GM19452 (cell line): ENCODE measurements around the gene CSRP3.

Experiments
- ATAC-seq: cut with Tn5 transposase; IDR thresholded peaks from one replicate; pipeline ENCODE4 v1.9.1; 2021; ENCODE audit not compliant: unreplicated experiment

Gene CSRP3

DNA sequence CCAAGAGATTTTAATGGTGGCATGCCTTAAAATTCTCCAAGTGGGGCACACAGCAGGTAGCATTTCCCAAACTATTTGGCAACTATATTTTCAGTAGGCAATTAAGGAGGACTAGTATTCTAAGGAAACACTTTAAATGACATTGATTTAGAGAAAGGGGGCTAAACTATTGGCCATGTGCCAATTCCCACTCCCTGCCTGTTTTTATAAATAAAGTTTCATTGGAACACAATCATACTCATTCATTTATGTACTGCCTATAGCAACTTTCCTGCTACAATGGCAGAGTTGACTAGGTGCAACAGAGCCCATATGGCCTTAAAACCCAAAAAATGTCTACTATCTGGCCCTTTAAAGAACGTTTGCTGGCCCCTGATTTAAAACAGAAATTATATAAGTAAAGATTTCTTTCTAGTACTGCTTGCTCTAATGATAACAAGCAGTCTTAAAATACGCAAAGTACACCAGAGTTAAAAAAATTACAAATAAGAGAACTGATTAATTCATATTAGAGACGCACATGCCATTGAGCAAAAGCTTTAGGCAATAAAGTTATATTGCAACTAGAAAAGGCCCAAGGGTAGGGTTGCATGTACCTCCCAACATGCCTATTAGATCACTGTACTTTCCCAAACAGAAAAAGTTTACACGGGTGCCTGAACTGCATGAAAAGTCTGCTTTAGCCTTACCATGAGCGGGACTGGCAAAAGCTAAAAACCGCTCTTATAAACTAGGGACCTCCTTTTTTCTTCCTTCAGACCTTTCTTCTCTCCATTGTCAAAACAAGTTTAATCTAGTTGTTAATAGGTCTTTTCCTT, 24.8 kb upstream of the CSRP3 start:
- no peak for ATAC-seq

DNA sequence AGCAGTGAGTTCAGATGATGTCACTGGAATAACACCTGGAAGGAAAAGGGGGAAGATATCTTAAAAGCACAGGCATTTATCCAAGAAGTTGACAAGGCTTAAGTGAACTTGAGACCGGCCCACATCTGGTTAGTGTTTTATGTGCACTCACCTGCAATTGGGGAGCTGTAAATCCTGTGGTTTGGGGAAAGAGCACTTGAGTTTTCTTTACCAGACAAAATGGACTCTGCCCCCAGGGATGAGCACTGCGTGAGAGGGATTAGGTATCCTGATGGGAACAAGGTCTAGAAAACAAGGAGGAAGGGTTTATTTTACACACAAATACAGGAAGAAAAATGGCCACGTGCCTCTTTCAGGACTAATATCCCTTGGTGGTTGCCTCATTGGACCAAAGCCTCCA, 23.8 kb upstream of the CSRP3 start:
- no peak for ATAC-seq

DNA sequence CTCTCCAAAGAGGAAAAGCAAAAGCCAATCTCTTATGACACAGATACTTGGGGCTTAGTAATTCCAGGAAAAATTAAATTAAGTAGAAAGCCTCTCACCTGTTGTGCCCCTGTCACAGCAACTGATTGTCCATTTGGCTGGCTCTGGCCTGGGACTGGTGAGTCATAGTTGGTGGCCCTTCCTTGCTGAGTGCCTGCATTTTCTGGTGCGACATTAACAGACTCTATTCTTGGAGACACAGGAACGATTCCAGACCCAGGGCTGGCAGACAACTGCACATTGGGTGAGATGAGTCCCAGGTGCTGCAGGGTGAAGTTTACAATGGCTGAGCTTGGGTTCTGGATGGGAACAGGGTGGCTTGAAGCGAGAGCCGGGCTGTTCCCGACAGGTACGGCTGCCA, 23.3 kb upstream of the CSRP3 start:
- no peak for ATAC-seq

DNA sequence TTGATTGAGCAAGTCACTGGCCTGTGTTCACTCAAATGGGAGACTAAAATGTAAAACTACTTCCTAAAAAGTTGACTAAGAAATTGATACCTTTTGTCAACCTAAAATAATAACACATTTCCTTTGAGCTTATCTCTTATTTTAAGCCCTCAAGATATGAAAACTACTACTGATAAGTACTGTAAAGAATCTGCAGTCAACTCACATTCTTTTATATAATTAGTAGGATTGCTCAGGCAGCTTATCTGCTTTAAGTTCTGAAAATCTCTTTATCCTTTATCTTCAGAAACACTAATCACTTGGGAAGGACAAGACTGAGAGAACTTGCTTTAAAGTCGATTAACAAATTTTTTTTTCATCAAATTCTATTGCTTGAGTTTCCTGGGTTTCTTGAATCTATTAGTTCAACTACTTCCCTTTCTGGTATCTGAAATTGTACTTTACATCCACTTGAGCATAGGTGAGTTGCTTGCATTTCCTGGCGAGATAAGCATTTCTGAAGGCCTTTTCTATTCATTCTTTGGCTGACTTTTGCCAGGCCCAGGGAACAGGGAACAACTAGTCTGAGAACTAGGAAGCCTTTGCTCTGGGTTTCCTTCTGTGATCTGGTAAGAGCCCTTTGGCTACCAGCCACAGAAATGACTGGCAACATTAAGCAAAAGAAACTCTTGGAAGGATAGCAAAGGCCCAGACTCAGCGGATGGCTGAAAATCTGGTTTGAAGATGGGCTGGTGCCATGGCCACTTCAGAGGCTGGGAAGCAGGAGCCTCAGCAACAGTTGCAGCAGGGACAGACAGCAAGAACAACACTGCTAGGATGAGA, 19.3 kb upstream of the CSRP3 start:
- ATAC-seq, result no peak

DNA sequence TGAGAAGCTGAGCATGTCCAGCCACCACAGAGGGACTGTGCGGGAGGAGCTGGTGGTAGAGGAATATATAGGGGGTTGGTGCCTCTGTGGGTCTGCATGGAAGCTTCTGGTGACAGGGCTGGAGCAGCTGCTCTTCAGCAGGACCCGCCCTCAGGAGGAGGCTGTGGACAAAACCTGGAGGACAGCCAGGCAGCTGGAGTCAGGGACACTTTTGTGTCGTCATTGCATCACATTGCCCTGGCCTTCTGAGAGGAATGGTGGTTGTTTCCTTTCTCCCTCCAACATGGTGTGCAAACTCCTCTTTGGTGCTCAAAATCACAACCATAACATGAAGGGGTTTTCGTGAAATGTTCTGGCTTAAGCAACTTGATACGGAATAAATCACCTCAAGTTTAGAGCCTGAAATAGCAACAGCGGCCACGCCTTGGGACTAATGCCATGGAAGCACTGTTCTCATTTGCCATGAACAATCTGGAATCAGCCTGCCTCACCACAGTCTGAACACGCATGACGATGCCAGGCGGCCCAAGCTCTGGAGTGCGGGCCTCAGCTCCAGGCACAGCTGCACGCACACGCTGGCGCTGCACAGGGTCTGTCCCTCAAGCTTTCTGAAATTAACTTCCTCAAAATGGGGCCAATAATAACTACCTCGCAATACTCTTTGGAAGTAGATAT, 17.1 kb upstream of the CSRP3 start:
- no peak for ATAC-seq

DNA sequence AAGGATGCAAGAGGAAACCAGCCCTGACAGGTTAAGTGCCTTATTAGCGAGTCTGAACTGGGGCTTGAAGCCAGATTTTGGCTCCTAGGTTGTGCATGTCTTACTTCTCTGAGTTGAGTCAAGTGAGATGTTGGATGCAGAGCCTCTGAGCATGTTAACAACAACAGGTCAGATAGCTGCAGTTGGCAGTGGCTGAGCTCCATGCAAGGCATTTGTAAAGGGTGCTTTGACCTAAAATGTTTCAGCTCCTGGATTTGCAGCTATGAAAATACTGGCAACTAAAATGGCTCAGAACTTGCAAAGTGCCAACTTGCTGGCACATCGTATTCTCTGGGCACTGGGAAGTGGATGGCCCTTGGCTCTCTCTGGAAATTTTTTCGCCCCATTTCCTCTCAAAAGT, 16.4 kb upstream of the CSRP3 start:
- no peak for ATAC-seq

DNA sequence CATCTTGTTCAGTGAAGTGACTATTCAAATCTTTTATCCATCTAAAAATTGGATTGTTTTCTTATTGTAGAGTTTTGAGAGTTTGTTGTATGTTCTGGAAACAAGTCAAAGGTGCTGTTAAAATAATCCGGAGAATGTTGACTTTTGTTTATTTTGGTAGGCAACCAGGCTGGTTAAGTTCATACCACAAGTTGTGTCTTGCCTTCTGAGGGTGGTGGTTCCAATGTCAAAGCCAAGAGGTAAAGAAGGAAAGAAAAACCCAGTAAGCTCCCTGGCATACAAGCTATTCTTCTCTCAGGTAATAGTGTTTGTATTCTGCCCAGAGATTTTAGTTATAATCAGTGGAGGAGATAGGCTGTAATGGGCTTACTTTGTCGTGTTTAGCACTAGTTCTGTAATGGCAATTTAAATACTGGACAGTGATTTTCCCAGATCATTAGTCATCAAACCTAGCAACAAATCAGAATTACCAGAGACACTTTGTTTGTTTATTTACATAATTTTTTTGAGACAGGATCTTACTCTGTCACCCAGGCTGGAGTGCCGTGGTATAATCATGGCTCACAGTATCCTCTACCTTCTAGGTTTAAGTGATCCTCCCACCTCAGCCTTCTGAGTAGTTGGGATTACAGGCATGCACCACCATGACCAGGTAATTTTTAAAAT, 15.1 kb upstream of the CSRP3 start:
- ATAC-seq, result no peak

DNA sequence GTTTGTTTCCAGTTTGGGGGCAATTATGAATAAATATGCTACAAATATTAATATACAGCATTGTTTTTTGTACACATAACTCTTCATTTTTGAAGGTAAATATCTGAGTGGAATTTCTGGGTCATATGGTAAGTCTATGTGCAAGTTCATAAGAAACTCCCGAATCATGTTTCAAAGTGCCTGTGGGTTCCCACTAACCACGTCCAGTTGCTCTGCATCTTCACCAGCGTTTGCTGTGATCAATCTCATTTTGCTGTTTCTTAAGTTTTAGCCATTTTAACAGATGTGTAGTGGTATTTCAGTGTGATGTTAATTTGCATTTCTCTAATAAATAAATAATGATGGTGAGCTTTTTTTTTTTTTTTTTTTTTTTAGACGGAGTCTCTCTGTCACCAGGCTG, 14.2 kb upstream of the CSRP3 start:
- no peak for ATAC-seq

DNA sequence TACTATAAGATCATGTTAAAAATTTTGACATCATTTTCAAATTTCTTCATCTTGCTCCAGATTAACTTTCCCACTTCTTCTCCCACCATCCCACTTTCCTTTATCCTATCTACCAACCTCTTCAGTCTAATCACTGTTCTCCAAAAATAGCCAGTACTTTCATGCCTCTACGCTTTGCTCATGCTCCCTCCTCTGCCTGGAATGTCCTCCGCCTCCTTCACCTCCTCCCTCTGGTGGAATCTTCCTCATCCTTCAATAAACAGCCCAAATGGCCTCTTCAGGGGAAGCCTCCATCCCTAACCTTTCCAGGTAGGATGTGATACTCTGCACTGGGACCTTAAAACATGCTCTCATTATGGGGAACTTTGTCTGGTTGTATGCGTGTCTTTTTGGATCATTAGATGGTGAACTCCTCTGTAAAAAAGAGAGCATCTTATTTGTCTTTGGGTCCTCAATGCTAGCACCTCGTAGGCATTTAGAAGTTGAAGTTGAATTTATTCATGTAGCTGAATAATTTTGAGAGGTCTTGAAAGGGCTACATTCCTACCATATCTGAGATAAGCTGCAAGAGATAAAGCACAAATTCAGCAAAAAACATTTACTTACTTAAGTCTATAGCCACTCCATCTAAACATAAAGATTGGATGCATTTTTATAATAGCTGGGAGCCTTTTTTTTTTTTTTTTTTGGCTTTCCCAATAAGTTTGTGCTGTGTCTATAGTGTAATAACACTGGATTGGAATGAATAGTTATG, 8.0 kb upstream of the CSRP3 start:
- no peak for ATAC-seq

DNA sequence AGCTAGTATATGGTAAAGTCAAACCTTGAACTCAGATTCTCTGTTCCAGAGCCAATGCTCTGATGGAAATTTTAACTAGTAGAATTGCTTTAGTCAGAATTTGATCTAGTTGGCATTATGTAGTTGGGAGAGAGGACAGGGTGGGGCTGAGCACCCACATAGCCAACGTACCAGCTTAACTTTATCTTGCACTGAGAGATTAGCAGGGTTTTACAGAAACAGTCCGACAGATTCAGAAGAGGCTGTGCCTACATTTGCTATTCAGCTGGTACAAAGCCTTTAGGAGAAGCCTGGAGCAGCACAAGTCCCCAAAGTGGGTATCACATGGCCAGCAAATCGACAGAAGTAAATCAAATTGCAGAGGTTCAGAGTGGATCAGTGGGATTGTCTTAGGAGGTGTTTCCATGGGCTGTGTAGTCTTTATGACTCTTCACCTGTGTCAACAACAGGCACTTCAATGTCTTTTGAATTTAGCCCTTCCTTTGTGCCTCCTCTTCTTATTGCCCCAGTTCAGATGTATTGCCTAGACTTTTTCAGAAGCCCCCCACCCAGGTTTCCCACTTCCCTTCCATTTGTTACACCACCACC, 7.3 kb upstream of the CSRP3 start:
- ATAC-seq, result no peak

DNA sequence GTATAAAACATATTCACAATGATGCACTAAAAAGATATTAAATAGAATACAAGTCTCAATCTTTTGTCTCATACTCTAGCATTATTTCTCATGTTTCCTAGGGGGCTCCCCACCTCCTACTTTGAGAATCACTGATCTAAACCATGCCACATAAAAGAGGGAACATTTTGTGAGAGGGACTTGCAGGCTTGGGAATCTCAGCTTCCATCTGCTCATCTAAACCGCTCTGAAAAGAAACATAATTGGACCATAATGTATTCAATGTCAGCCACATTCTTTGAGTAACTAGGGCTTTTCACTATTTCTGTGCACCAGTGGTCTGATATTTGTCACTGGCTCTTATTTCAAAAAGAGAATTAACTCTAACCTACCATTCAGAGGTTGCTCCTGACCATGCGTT, 6.4 kb upstream of the CSRP3 start:
- ATAC-seq, result no peak

DNA sequence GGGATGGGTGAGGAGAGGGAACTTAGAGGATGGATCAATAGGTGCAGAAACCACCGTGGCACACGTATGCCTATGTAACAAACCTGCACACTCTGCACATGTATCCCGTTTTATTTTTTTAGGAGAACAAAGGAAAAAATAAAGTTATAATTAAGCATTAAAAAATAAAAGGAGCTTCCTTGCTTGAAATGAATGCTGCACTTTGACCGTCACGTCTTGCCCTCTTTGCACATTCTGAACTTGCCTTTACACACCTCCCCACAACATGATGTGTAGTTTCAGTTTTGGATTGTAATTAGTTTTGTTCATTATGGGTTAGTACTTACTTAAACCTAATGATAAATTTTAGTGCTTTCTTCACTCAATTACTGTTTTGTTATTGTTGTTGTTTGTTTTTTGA, 3.1 kb upstream of the CSRP3 start:
- no peak for ATAC-seq

DNA sequence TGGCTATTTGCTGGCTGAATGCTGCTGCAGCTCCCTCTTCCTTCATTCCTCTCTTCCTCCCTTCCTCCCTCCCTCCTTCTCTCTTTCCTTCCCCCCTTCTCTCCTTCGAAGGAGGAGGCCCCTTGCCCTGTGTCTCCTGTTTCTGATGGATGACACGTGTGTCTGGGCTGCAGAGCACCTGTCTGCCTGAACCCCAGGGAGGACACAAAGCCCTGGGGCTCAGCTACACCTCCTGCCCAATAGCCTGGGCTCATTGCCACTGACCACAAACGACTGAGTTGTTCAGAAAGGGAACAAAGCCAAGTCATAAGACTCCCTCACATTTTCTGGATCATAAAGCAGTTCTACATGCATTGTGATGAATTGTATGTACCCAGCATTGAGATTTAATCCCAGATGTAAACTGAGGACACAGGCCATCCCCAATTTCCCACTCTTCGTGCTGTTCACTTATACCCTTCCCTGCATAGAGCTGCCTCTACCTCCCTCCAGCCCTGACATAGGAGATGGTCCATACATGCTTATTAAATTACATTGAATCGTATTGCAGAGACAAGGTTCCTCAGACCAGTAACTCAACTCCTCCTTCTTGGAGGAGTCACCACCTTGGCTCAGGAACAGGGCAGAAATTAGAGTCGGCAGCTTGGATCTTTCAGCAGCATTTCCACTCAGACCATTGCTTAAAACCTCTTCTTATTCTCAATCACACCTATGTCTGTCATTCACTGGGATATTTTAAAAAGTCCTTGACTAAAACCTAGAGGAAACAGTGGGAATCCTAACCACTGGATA, 1.2 kb downstream of the CSRP3 start:
- no peak for ATAC-seq

DNA sequence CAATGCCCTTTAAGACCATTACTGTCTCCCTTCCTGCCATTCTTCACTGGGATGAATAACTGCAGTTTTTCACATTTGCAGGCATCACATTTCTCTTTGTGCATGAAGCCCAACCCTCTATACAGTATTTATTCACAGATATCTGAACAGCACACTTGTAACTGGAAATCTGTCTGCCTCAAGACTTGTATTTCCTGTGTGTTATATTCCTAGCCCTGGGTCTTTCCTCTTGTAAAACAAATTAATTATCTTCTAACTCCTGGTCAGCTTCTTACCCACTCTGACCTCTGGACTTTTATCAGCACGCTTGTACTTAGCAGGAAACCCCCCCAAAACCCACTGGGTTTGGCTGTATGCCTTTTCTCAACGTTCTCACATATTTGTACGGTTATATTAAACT, 2.0 kb downstream of the CSRP3 start:
- ATAC-seq, result no peak

DNA sequence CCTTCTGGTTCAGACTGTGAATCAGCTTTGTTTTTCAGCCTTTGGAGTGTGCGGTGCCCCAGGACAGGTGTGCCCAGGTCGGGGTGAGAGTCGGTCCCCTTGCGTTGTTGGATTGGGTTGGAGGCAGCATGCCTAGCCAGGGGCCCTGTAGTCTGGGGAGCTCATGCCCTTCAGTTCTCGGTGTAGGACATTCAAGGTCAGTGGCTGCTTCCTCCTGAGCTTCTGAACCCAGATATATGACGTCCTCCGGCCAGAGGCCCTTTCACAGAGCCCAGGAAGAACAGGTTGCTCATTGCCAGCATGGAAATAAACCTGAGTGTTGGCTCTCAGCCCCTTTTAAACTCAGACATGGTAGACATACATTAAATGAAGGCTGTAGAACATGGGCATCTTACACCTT, 2.7 kb downstream of the CSRP3 start:
- ATAC-seq, result no peak

DNA sequence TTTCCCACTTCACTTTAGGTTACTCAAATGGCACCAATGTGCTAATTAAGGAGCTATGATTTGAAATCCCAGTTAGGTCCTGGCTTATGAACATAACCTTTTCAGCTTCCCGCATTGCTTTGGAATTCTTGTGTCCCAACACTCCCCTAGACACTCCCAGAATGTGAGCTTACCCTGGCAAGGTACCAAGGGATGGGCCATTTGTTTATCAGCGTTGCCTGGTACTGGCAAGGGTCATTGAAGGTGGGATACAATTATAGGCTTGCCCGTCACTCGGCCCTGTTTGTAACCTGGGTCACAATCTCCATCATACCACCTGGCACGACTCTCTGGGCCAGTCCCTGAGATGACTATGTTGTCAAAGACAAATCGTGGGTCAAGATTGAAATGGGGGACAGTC, 5.4 kb downstream of the CSRP3 start:
- ATAC-seq, result no peak

DNA sequence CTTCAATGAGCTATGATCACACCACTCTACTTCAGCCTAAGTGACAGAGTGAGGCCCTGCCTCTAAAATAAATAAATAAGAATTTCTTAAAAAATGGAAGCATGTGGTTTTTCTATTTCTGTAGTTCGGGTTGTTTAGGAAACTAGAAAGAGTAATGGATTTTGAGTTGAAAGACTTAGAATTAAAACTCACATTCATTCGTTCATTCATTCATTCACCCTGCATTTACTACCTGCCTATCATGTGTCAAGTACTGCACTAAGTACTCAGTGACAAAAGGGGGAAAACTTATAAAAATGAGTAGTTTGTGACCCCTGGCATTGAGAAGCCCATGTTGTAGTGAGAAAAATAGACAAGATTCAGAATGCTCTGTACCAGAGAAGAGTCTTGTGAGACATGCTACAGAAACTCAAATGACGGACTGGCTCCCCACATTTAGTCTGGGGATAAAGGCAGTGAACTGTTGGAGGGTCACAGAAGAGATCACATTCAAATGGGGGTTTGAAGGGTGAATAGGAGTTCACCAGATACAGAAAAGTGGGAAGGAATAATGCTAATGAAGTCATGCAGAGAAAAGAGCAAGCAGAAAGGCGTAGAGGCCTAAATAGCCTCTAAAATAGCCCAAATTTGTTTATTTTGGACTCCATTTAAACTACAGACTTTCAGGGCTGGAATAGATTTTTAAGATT, 7.0 kb downstream of the CSRP3 start:
- no peak for ATAC-seq

DNA sequence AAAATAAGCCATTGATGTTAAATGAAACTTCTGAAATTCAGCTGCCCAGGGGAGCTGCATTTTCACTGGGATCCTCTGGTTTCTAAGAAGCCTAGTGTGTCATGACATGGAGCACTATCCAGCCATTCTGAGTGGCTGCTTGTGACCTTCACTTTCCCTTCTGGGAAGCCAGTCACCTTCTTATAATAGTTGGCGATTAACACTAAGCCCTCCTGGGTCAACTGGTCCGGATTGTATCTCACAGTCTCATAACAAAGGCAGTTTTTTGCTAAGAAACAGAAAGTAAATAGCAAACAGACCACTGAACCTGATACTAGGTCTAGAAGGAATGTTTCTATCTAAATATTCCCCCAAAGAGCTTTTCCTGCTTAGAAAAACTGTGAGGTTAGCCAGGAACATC, 7.9 kb downstream of the CSRP3 start:
- no peak for ATAC-seq
